Right lobe of liver (tissue), 6 donors: ENCODE measurements around the gene PREX1. TPM values are rescaled to one million over a fixed set of nuclear protein-coding genes. Genes with fewer than 3 reads are reported as not detected.
A peak's percentile ranks its signal among the peaks of the same experiment; 100 is the strongest.

Experiments
- ATAC-seq, 4 donors: fragments of 200-7000 bp; cut with Tn5 transposase; one replicate each; pipeline ENCODE4 v1.9.1; 2020; ENCODE audit warnings: mild to moderate bottlenecking in 4 of 4, moderate library complexity in 4 of 4
- DNase-seq, 3 donors: peaks; one replicate each; pipeline ENCODE4 v3.0.0-alpha.2; 2020
- H3K27ac ChIP-seq, 3 donors: fragments of 200-600 bp; one replicate each; pipeline ENCODE4 v1.8.0; 2022
- H3K27me3 ChIP-seq, 2 donors: fragments of 200-600 bp; one replicate each; pipeline ENCODE4 v1.8.0; 2022
- H3K36me3 ChIP-seq, 4 donors: fragments of 200-600 bp; sonication (generic) in 1 of 4; one replicate each; pipeline versions ENCODE4 v1.5.1 to v1.8.0; 2017 to 2022; ENCODE audit warnings: control low read depth in 1 of 4
- H3K4me1 ChIP-seq, 4 donors: fragments of 200-600 bp; sonication (generic) in 1 of 4; one replicate each; pipeline versions ENCODE4 v1.5.1 to v1.8.0; 2017 to 2022; ENCODE audit warnings: control low read depth in 1 of 4
- H3K4me3 ChIP-seq, 3 donors: fragments of 200-600 bp; one replicate each; pipeline ENCODE4 v1.8.0; 2022
- H3K9me3 ChIP-seq, 4 donors: fragments of 200-600 bp; sonication (generic) in 1 of 4; one replicate each; pipeline versions ENCODE4 v1.5.1 to v1.8.0; 2017 to 2022; ENCODE audit warnings: control low read depth in 1 of 4
- POLR2A ChIP-seq: fragments of 450-650 bp; IDR thresholded peaks from one replicate; pipeline ENCODE4 v1.6.1; 2017; ENCODE audit warnings: antibody characterized with exemption, mild to moderate bottlenecking
- WGBS: methylation state at CpG from one replicate; pipeline ENCODE4 v1.1.6; 2018; ENCODE audit warnings: low coverage, low lambda C conversion rate; ENCODE audit not compliant: insufficient coverage; ENCODE audit errors: missing lambda C conversion rate; 5-methylcytosine and 5-hydroxymethylcytosine counted together
- intact Hi-C, 2 donors: fragments of 100-400 bp; cut with DNase I; formaldehyde crosslinking; loops; one replicate each; pipeline versions ENCODE4 v1.11.2 to v1.14.1; 2022
- total RNA-seq, 6 experiments: library from RNA; depleted of rRNA in 2 of 6; stranded (reverse); fragments of >200 nt in 2 of 6; fragmentation: NEBNext Ultra II Directional in 3 of 6; extraction: Animal tissue kit (Norgen Biotek cat#: 25700) in 3 of 6; gene quantifications; one replicate each; pipeline versions ENCODE4 v1.1.0 to v1.2.4, GENCODE V29; 2016 to 2023
- TF ChIP-seq, protein P1 (sequence below), 4 donors: fragments of 200-600 bp in 3 of 4; fragments of 450-650 bp in 1 of 4; IDR thresholded peaks; one replicate each; pipeline versions ENCODE4 v1.5.1 to v1.8.0; 2016 to 2022; ENCODE audit warnings: antibody characterized with exemption in 4 of 4, mild to moderate bottlenecking in 2 of 4
- donor health status: DM: no; HTN: yes; CAD: no.
- donor health status: DM: no; HTN: no; CAD: no.
- donor health status: DM: no; HTN: no; CAD: no.
- donor health status: DM: no; HTN: yes; CAD: no.
- donor health status: DM: no; HTN: yes; CAD: no.

Gene PREX1
- total RNA-seq, 6 experiments from 2014 or later, result 4.4 to 11.1 (median 8.7) TPM

DNA sequence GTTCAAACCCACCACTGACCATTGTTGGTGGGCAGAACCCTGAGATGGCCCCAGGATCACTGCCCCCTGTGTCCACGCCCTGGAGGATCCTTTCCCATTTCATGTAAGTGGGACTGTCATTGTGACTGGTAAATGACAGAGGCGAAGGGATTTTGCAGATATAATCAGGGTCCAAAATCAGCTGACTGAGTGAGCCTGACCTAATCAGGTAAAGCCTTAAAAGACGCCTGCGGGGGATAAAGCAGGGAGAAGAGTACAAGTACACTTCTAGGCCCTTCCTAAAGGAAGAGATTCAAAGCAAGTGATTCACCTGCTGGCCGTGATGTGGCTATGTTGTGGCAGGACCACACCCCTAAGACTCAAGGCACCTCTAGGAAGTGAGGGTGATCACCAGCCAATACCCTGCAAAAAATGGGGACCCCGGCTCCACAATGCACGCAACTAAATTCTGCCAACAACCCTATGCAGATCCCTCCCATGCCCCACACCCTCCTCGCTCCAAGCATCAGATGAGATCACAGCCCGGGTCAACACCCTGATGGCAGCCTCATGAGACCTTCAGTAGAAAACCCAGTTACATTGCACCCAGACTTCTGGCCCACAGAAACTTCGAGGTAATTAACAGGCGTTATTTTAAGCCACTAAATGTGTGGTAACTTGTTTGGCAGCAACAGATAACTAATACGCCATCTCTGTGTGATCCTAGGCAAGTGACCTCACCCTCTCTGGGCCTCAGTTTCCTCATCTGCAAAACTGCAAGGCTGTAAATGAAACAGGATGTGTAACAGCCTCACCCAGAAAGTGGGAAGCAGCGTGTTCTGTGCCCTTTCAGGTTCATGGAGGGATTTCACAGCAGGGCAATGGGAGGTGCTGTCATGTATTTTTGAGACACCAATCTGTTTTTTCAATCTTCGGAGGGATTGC, 11.3 kb downstream of the PREX1 start:
- peaks cover 0 to 5% (median 0%) of the 10 kb centered on the region in 4 donors for H3K4me1 ChIP-seq
- WGBS, result 72% methylated on average over 10 of the region's 14 CpGs
- no peak overlapping the region for H3K27ac ChIP-seq
- no peaks in the 10 kb centered on the region for H3K27me3 ChIP-seq
- no peaks in the 10 kb centered on the region for H3K9me3 ChIP-seq
- TF ChIP-seq, protein P1, sequence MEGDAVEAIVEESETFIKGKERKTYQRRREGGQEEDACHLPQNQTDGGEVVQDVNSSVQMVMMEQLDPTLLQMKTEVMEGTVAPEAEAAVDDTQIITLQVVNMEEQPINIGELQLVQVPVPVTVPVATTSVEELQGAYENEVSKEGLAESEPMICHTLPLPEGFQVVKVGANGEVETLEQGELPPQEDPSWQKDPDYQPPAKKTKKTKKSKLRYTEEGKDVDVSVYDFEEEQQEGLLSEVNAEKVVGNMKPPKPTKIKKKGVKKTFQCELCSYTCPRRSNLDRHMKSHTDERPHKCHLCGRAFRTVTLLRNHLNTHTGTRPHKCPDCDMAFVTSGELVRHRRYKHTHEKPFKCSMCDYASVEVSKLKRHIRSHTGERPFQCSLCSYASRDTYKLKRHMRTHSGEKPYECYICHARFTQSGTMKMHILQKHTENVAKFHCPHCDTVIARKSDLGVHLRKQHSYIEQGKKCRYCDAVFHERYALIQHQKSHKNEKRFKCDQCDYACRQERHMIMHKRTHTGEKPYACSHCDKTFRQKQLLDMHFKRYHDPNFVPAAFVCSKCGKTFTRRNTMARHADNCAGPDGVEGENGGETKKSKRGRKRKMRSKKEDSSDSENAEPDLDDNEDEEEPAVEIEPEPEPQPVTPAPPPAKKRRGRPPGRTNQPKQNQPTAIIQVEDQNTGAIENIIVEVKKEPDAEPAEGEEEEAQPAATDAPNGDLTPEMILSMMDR (IDR thresholded peaks at IDR 0.05), result no peak
- no peak for TF ChIP-seq POLR2A
- peak in 2 of 4 donors; percentile 14 to 19 for ATAC-seq
- no peak for DNase-seq
- no peak overlapping the region for H3K4me3 ChIP-seq
- no peaks in the 10 kb centered on the region for H3K36me3 ChIP-seq
- intact Hi-C loops, result no loop called here

DNA sequence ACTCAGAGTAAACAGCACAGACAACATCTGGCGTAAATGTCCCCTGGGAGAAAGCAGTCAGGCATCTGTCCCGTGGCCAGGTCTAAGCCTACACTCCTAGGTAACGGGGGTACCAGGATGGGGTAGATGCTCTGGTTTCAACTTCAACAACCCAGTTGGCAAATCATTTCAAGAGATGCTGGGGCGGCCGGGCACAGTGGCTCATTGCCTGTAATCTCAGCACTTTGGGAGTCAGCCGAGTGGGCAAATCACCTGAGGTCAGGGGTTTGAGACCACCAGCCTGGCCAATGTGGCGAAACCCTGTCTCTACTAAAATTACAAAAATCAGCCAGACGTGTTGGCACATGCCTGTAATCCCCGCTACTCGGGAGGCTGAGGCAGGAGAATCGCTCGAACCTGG, 12.3 kb downstream of the PREX1 start:
- no peaks in the 10 kb centered on the region for H3K27me3 ChIP-seq
- peaks cover 0 to 5% (median 0%) of the 10 kb centered on the region in 4 donors for H3K4me1 ChIP-seq
- no peak for ATAC-seq
- intact Hi-C loops, result no loop called here
- TF ChIP-seq POLR2A, result no peak
- TF ChIP-seq, protein P1 (IDR thresholded peaks at IDR 0.05), result no peak
- no peak overlapping the region for H3K4me3 ChIP-seq
- H3K9me3 ChIP-seq, result no peaks in the 10 kb centered on the region
- no peak overlapping the region for H3K27ac ChIP-seq
- 96% methylated on average over 5 of the region's 12 CpGs for WGBS
- no peaks in the 10 kb centered on the region for H3K36me3 ChIP-seq
- no peak for DNase-seq

DNA sequence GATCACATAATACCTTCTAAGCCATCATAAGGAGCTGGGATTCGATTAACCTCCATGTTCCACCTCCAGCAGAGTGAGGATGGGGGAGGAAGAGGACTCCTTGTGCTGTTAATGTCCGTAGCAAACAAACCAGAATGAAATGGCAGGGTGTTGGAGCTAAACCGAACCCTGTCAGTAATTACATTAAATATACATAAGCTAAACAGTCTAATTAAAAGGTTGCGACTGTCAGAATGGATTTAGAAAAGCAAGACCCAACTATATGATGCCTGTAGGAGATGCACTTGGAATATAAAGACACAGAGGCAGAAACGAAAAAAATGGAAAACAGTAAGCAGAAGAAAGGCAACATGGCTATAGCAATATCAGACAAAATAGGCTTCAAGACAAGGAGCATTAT, 13.2 kb downstream of the PREX1 start:
- TF ChIP-seq POLR2A, result no peak
- intact Hi-C loops, result no loop called here
- no peak overlapping the region for H3K4me3 ChIP-seq
- H3K27ac ChIP-seq, result no peak overlapping the region
- no peaks in the 10 kb centered on the region for H3K27me3 ChIP-seq
- peaks cover 0 to 5% (median 0%) of the 10 kb centered on the region in 4 donors for H3K4me1 ChIP-seq
- 90% methylated on average over 5 of the region's 5 CpGs for WGBS
- H3K36me3 ChIP-seq, result no peaks in the 10 kb centered on the region
- no peaks in the 10 kb centered on the region for H3K9me3 ChIP-seq
- ATAC-seq (no peak), DNase-seq (no peak)

DNA sequence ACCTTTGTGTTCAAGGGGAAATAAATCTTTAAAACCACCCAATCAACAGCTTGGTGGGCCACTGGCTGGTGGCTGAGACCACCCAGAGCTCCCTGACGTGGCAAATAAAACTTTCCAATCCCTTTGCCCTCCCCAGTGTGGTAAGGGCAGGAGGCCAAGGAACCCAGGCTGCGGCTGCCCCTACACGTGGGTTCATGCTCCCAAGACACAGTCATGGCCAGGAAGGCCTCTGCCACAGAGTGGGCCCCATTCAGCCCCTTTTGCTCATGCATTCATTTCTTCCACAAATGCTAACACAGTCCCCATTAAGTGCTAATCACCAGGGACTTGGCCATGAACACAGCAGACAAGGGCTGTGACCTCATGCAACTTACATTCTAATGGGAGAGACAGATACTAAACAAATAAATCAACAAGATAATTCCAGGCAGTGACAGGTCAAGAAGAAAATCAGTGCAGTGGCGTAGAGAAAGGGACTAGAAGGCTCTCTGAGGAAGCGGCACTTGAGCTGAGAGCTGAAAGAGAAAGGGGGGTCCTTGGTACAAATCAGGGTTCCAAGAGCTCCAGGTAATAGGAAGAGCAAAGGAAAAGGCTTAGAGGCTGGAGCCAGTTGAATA, 13.8 kb downstream of the PREX1 start:
- WGBS, result 86% methylated on average over 3 of the region's 5 CpGs
- no peaks in the 10 kb centered on the region for H3K9me3 ChIP-seq
- intact Hi-C loops, result no loop called here
- no peak for DNase-seq
- H3K27me3 ChIP-seq, result no peaks in the 10 kb centered on the region
- no peak for ATAC-seq
- no peaks in the 10 kb centered on the region for H3K36me3 ChIP-seq
- H3K4me3 ChIP-seq, result no peak overlapping the region
- no peak for TF ChIP-seq POLR2A
- TF ChIP-seq, protein P1 (IDR thresholded peaks at IDR 0.05), result no peak
- no peak overlapping the region for H3K27ac ChIP-seq
- H3K4me1 ChIP-seq, result peaks cover 0 to 5% (median 0%) of the 10 kb centered on the region in 4 donors

DNA sequence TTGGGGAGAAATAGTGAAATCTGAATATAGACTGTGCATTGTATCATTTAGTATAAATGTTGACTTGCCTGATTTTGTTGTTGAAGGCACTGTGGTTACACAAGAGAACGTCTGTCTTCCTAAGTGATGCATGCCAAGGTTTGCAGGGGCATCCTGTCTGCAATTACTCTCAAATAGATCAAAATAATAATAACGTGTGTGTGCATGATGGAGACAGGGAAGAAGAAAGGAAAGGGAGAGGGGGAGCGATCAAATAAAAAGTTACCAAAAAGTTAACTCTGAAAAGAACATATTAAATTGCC, 14.4 kb downstream of the PREX1 start:
- Histone ChIP-seq H3K27me3 (no peaks in the 10 kb centered on the region), H3K27ac (no peak overlapping the region), H3K9me3 (no peaks in the 10 kb centered on the region), H3K36me3 (no peaks in the 10 kb centered on the region), H3K4me1 (peaks cover 0 to 5% (median 0%) of the 10 kb centered on the region in 4 donors), H3K4me3 (no peak overlapping the region)
- no peak for ATAC-seq
- TF ChIP-seq POLR2A, result no peak
- TF ChIP-seq, protein P1 (IDR thresholded peaks at IDR 0.05), result no peak
- 37% methylated on average over 3 of the region's 3 CpGs for WGBS
- intact Hi-C loops, result no loop called here
- DNase-seq, result no peak
